Upper lobe of left lung (tissue), 6 donors: ENCODE measurements around the gene SMO. TPM values are rescaled to one million over a fixed set of nuclear protein-coding genes. Genes with fewer than 3 reads are reported as not detected.

ENCODE experiments used
- ATAC-seq, 2 donors: fragments of 200-7000 bp; cut with Tn5 transposase; one replicate each; pipeline ENCODE4 v1.9.1; 2022; ENCODE audit warnings: mild to moderate bottlenecking in 2 of 2, moderate library complexity in 2 of 2; ENCODE audit not compliant: low FRiP score in 2 of 2
- DNase-seq, 2 donors: peaks; one replicate each; pipeline ENCODE4 v3.0.0-alpha.2; 2019 to 2020
- H3K27ac ChIP-seq, 4 donors: fragments of 200-600 bp; sonication (generic); one replicate each; pipeline ENCODE4 v1.5.1; 2016 to 2019
- H3K27me3 ChIP-seq, 4 donors: fragments of 200-600 bp; sonication (generic); one replicate each; pipeline ENCODE4 v1.5.1; 2017 to 2019
- H3K36me3 ChIP-seq, 4 donors: fragments of 200-600 bp; sonication (generic); one replicate each; pipeline ENCODE4 v1.5.1; 2016 to 2019
- H3K4me1 ChIP-seq, 4 donors: fragments of 200-600 bp; sonication (generic); one replicate each; pipeline ENCODE4 v1.5.1; 2018 to 2019
- H3K4me3 ChIP-seq, 4 donors: fragments of 200-600 bp; sonication (generic); one replicate each; pipeline ENCODE4 v1.5.1; 2017 to 2019; ENCODE audit warnings: mild to moderate bottlenecking in 2 of 4, moderate library complexity in 1 of 4
- H3K9me3 ChIP-seq, 4 donors: fragments of 200-600 bp; sonication (generic); one replicate each; pipeline ENCODE4 v1.5.1; 2018 to 2019
- EP300 ChIP-seq, 4 donors: sonication (generic); formaldehyde crosslinking; IDR thresholded peaks; one replicate each; pipeline ENCODE4 v1.5.1; 2017; ENCODE audit warnings: antibody characterized with exemption in 4 of 4, control low read depth in 2 of 4
- POLR2A ChIP-seq, 4 donors: fragments of 450-650 bp; IDR thresholded peaks; one replicate each; pipeline ENCODE4 v1.5.1; 2016 to 2017; ENCODE audit warnings: antibody characterized with exemption in 4 of 4, mild to moderate bottlenecking in 2 of 4
- POLR2AphosphoS5 ChIP-seq, 2 donors: sonication (generic); formaldehyde crosslinking; IDR thresholded peaks; one replicate each; pipeline ENCODE4 v1.5.1; 2017; ENCODE audit warnings: antibody characterized with exemption in 2 of 2
- WGBS, 2 donors: methylation state at CpG; one replicate each; pipeline ENCODE4 v1.1.5; 2017 to 2018; 5-methylcytosine and 5-hydroxymethylcytosine counted together
- total RNA-seq, 6 donors: library from RNA; depleted of rRNA in 4 of 6; stranded (reverse); fragments of >200 nt in 4 of 6; gene quantifications; one replicate each; pipeline versions ENCODE4 v1.1.0 to v1.2.1, GENCODE V29; 2016 to 2021
- TF ChIP-seq, protein P1 (sequence below), 6 experiments: fragments of 450-650 bp in 4 of 6; fragments of 200-600 bp in 2 of 6; sonication (generic) in 2 of 6; IDR thresholded peaks; one replicate each; pipeline ENCODE4 v1.5.1; 2016 to 2019; ENCODE audit warnings: antibody characterized with exemption in 6 of 6
- donor health status: DM: no; HTN: no; CAD: no; lungs with moderate emphysema.
- donor health status: DM: no; HTN: yes; CAD: no; lungs with severe emphysema.

Gene SMO
- total RNA-seq, 6 donors from 2014 or later, result 1.7 to 7.3 (median 2.6) TPM

- H3K4me3 ChIP-seq, result peak overlapping the region in 3 of 4 donors; percentile 55 to 76 (median 58)
- peaks cover 0 to 19% (median 15%) of the 10 kb centered on the region in 4 donors for H3K27me3 ChIP-seq
- H3K9me3 ChIP-seq, result no peaks in the 10 kb centered on the region
- no peaks in the 10 kb centered on the region for H3K36me3 ChIP-seq
- DNase-seq, result no peak
- 48 to 58% methylated on average over 13 of the region's 13 CpGs for WGBS, 2 donors
- peaks cover 16 to 19% (median 17%) of the 10 kb centered on the region in 4 donors for H3K4me1 ChIP-seq
- TF ChIP-seq EP300 (IDR thresholded peaks at IDR 0.05) (no peak), POLR2A (IDR thresholded peaks at IDR 0.05) (no peak)
- ATAC-seq, result no peak
- no peak overlapping the region for H3K27ac ChIP-seq
These were observed 1.4 kb downstream of the SMO start for GRCh38 chr7:129189661-129190310.

GRCh38 chr7:129191272-129191671, 2.8 kb downstream of the SMO start:
- peaks cover 0 to 19% (median 15%) of the 10 kb centered on the region in 4 donors for H3K27me3 ChIP-seq
- WGBS, 2 donors, result 85 to 86% methylated on average over 3 of the region's 3 CpGs

DNA sequence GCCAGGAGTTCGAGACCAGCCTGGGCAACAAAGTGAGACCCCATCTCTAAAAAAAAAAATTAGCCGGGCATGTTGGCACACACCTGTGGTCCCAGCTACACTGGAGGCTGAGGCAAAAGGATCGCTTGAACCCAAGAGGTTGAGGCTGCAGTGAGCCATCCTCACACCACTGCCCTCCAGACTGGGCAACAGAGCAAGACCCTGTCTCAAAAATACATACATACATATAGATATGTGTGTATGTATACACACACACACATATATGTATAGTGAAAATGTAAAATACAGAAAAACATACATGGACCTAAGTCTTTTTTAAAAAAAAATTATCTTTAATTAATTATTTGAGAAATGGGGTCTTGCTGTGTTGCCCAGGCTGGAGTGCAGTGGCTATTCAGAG, 5.5 kb downstream of the SMO start:
- H3K36me3 ChIP-seq, result no peaks in the 10 kb centered on the region
- peaks cover 0 to 11% (median 7%) of the 10 kb centered on the region in 4 donors for H3K27me3 ChIP-seq
- H3K27ac ChIP-seq, result no peak overlapping the region
- no peaks in the 10 kb centered on the region for H3K9me3 ChIP-seq
- ATAC-seq, result no peak
- H3K4me3 ChIP-seq, result no peak overlapping the region
- no peak for DNase-seq
- TF ChIP-seq EP300 (IDR thresholded peaks at IDR 0.05), result no peak
- no peak for TF ChIP-seq POLR2A (IDR thresholded peaks at IDR 0.05)
- TF ChIP-seq, protein P1, sequence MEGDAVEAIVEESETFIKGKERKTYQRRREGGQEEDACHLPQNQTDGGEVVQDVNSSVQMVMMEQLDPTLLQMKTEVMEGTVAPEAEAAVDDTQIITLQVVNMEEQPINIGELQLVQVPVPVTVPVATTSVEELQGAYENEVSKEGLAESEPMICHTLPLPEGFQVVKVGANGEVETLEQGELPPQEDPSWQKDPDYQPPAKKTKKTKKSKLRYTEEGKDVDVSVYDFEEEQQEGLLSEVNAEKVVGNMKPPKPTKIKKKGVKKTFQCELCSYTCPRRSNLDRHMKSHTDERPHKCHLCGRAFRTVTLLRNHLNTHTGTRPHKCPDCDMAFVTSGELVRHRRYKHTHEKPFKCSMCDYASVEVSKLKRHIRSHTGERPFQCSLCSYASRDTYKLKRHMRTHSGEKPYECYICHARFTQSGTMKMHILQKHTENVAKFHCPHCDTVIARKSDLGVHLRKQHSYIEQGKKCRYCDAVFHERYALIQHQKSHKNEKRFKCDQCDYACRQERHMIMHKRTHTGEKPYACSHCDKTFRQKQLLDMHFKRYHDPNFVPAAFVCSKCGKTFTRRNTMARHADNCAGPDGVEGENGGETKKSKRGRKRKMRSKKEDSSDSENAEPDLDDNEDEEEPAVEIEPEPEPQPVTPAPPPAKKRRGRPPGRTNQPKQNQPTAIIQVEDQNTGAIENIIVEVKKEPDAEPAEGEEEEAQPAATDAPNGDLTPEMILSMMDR (IDR thresholded peaks at IDR 0.05), result no peak
- TF ChIP-seq POLR2AphosphoS5 (IDR thresholded peaks at IDR 0.05), result no peak
- WGBS, 2 donors, result 93 to 100% methylated on average over 2 to 3 of the region's 3 CpGs
- peaks cover 7 to 10% (median 8%) of the 10 kb centered on the region in 4 donors for H3K4me1 ChIP-seq

More at GRCh38 chr7:129191272-129191671, 2.8 kb downstream of the SMO start:
- no peaks in the 10 kb centered on the region for H3K9me3 ChIP-seq
- peaks cover 16 to 19% (median 17%) of the 10 kb centered on the region in 4 donors for H3K4me1 ChIP-seq
- H3K27ac ChIP-seq, result no peak overlapping the region
- H3K36me3 ChIP-seq, result no peaks in the 10 kb centered on the region
- ATAC-seq (no peak), DNase-seq (no peak)
- H3K4me3 ChIP-seq, result no peak overlapping the region
- TF ChIP-seq POLR2AphosphoS5 (IDR thresholded peaks at IDR 0.05), result no peak
- no peak for TF ChIP-seq POLR2A (IDR thresholded peaks at IDR 0.05)
- no peak for TF ChIP-seq EP300 (IDR thresholded peaks at IDR 0.05)
- TF ChIP-seq, protein P1 (IDR thresholded peaks at IDR 0.05), result no peak

GRCh38 chr7:129197771-129198170, 9.3 kb downstream of the SMO start:
- DNase-seq, result no peak
- no peaks in the 10 kb centered on the region for H3K36me3 ChIP-seq
- H3K4me3 ChIP-seq, result no peak overlapping the region
- H3K27ac ChIP-seq, result no peak overlapping the region
- ATAC-seq, result no peak
- TF ChIP-seq EP300 (IDR thresholded peaks at IDR 0.05), result no peak
- no peak for TF ChIP-seq POLR2A (IDR thresholded peaks at IDR 0.05)
- no peak for TF ChIP-seq POLR2AphosphoS5 (IDR thresholded peaks at IDR 0.05)
- TF ChIP-seq, protein P1 (IDR thresholded peaks at IDR 0.05), result no peak
- H3K9me3 ChIP-seq, result no peaks in the 10 kb centered on the region
- 81 to 82% methylated on average over 4 of the region's 4 CpGs for WGBS, 2 donors
- no peaks in the 10 kb centered on the region for H3K27me3 ChIP-seq
- H3K4me1 ChIP-seq, result no peaks in the 10 kb centered on the region

DNA sequence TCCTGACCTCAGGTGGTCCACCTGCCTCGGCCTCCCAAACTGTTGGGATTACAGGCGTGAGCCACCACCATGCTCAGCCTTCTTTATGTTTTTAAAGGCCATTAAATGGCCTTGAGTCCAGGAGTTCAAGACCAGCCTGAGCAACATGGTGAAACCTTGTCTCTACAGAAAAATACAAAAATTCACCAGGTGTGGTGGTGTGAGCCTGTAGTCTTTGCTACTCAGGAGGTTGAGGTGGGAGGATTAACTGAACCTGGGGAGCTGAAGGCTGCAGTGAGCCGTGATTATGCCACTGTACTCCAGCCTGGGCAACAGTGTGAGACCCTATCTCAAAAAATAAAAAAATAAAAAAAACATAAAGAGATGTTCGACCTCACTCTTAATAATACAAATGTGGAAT, 11.0 kb downstream of the SMO start:
- DNase-seq (no peak), ATAC-seq (no peak)
- Histone ChIP-seq H3K4me3 (no peak overlapping the region), H3K4me1 (no peaks in the 10 kb centered on the region), H3K27ac (no peak overlapping the region), H3K9me3 (no peaks in the 10 kb centered on the region), H3K36me3 (no peaks in the 10 kb centered on the region), H3K27me3 (no peaks in the 10 kb centered on the region)
- 94 to 97% methylated on average over 4 of the region's 4 CpGs for WGBS, 2 donors
- TF ChIP-seq, protein P1 (IDR thresholded peaks at IDR 0.05), result no peak
- TF ChIP-seq EP300 (IDR thresholded peaks at IDR 0.05) (no peak), POLR2A (IDR thresholded peaks at IDR 0.05) (no peak)
